Measurements from ENCODE around the gene ABLIM3. TPM values are rescaled to one million over a fixed set of nuclear protein-coding genes. Genes with fewer than 3 reads are reported as not detected.
A peak's percentile ranks its signal among the peaks of the same experiment; 100 is the strongest.

Gene ABLIM3
- total RNA-seq, 1 donor from 2014 or later = 3.6 TPM

GRCh38 chr5:149108651-149109280 is 32.5 kb upstream of the ABLIM3 start:
- no peak overlapping the region for H3K27ac Mint-ChIP-seq (ENCODE audit: unreplicated experiment)
- H3K4me3 Mint-ChIP-seq (ENCODE audit: unreplicated experiment) = no peak overlapping the region
- peaks cover 1% of the 10 kb centered on the region for H3K27me3 Mint-ChIP-seq (ENCODE audit: unreplicated experiment)
- DNase-seq (ENCODE audit: low spot score) = no peak
- TF ChIP-seq CTCF (IDR thresholded peaks at IDR 0.05; ENCODE audit: unreplicated experiment) = no peak
- H3K9me3 Mint-ChIP-seq (ENCODE audit: unreplicated experiment) = no peaks in the 10 kb centered on the region
- no peaks in the 10 kb centered on the region for H3K4me1 Mint-ChIP-seq (ENCODE audit: unreplicated experiment)
- H3K36me3 Mint-ChIP-seq (ENCODE audit: low read depth, unreplicated experiment) = no peaks in the 10 kb centered on the region

GRCh38 chr5:149110406-149110805 is 30.9 kb upstream of the ABLIM3 start:
- no peak for TF ChIP-seq CTCF (IDR thresholded peaks at IDR 0.05; ENCODE audit: unreplicated experiment)
- Mint-ChIP-seq H3K36me3 (ENCODE audit: low read depth, unreplicated experiment) (no peaks in the 10 kb centered on the region), H3K4me3 (ENCODE audit: unreplicated experiment) (no peak overlapping the region), H3K27ac (ENCODE audit: unreplicated experiment) (no peak overlapping the region), H3K27me3 (ENCODE audit: unreplicated experiment) (peaks cover 1% of the 10 kb centered on the region), H3K9me3 (ENCODE audit: unreplicated experiment) (no peaks in the 10 kb centered on the region), H3K4me1 (ENCODE audit: unreplicated experiment) (peaks cover 4% of the 10 kb centered on the region)
- no peak for DNase-seq (ENCODE audit: low spot score)

- no peak for TF ChIP-seq CTCF (IDR thresholded peaks at IDR 0.05; ENCODE audit: unreplicated experiment)
- Mint-ChIP-seq H3K27me3 (ENCODE audit: unreplicated experiment) (peaks cover 1% of the 10 kb centered on the region), H3K4me1 (ENCODE audit: unreplicated experiment) (peaks cover 7% of the 10 kb centered on the region), H3K9me3 (ENCODE audit: unreplicated experiment) (no peaks in the 10 kb centered on the region), H3K27ac (ENCODE audit: unreplicated experiment) (no peak overlapping the region), H3K36me3 (ENCODE audit: low read depth, unreplicated experiment) (no peaks in the 10 kb centered on the region), H3K4me3 (ENCODE audit: unreplicated experiment) (no peak overlapping the region)
- DNase-seq (ENCODE audit: low spot score) = no peak
Observed at GRCh38 chr5:149113669-149114068, 27.6 kb upstream of the ABLIM3 start.

GRCh38 chr5:149114403-149115312 is 26.6 kb upstream of the ABLIM3 start:
- H3K27me3 Mint-ChIP-seq (ENCODE audit: unreplicated experiment) = peaks cover 1% of the 10 kb centered on the region
- no peak overlapping the region for H3K27ac Mint-ChIP-seq (ENCODE audit: unreplicated experiment)
- H3K9me3 Mint-ChIP-seq (ENCODE audit: unreplicated experiment) = no peaks in the 10 kb centered on the region
- peak; percentile 62 for DNase-seq (ENCODE audit: low spot score)
- peak; percentile 46 for TF ChIP-seq CTCF (IDR thresholded peaks at IDR 0.05; ENCODE audit: unreplicated experiment)
- no peak overlapping the region for H3K4me3 Mint-ChIP-seq (ENCODE audit: unreplicated experiment)
- H3K36me3 Mint-ChIP-seq (ENCODE audit: low read depth, unreplicated experiment) = no peaks in the 10 kb centered on the region
- H3K4me1 Mint-ChIP-seq (ENCODE audit: unreplicated experiment) = peaks cover 7% of the 10 kb centered on the region

- no peaks in the 10 kb centered on the region for H3K9me3 Mint-ChIP-seq (ENCODE audit: unreplicated experiment)
- H3K27me3 Mint-ChIP-seq (ENCODE audit: unreplicated experiment) = no peaks in the 10 kb centered on the region
- no peak for DNase-seq (ENCODE audit: low spot score)
- no peak overlapping the region for H3K4me3 Mint-ChIP-seq (ENCODE audit: unreplicated experiment)
- H3K4me1 Mint-ChIP-seq (ENCODE audit: unreplicated experiment) = peaks cover 7% of the 10 kb centered on the region
- no peak overlapping the region for H3K27ac Mint-ChIP-seq (ENCODE audit: unreplicated experiment)
- no peaks in the 10 kb centered on the region for H3K36me3 Mint-ChIP-seq (ENCODE audit: low read depth, unreplicated experiment)
- no peak for TF ChIP-seq CTCF (IDR thresholded peaks at IDR 0.05; ENCODE audit: unreplicated experiment)
Observed at GRCh38 chr5:149117970-149118369, 23.3 kb upstream of the ABLIM3 start.
